Cardiac muscle cell (in vitro differentiated cells and primary cell): ENCODE results near the gene SNRNP48. TPM values are rescaled to one million over a fixed set of nuclear protein-coding genes. Genes with fewer than 3 reads are reported as not detected.

Source experiments
- DNase-seq, 2 donors: peaks; one replicate each; pipeline versions ENCODE4 v3.0.0 to v3.0.0-alpha.2; 2010 to 2017; ENCODE audit warnings: low read depth in 1 of 2, low spot score in 1 of 2
- H3K27ac ChIP-seq: fragments of 200-600 bp; sonication (generic); 2 replicates; pipeline ENCODE4 v1.5.1; 2016
- H3K27me3 ChIP-seq: fragments of 200-600 bp; sonication (generic); 2 replicates; pipeline ENCODE4 v1.6.0; 2016; ENCODE audit warnings: control low read depth
- H3K36me3 ChIP-seq: fragments of 200-600 bp; sonication (generic); 2 replicates; pipeline ENCODE4 v1.5.1; 2016; ENCODE audit warnings: control low read depth
- H3K4me1 ChIP-seq: fragments of 200-600 bp; sonication (generic); 2 replicates; pipeline ENCODE4 v1.8.1; 2017; ENCODE audit warnings: low read depth, mild to moderate bottlenecking, mixed run types
- H3K4me3 ChIP-seq: fragments of 200-600 bp; sonication (generic); 2 replicates; pipeline ENCODE4 v1.5.1; 2016; ENCODE audit warnings: mild to moderate bottlenecking
- H3K9me3 ChIP-seq: fragments of 200-600 bp; sonication (generic); 2 replicates; pipeline ENCODE4 v1.5.1; 2017; ENCODE audit warnings: low read depth, mild to moderate bottlenecking, control low read depth
- polyA plus RNA-seq: library from polyadenylated mRNA; unstranded; fragments of >200 nt; fragmentation: Nextera tagmentation; extraction: Ambion mirVana; gene quantifications from 2 replicates; pipeline ENCODE4 v1.2.1, GENCODE V29; 2016
- total RNA-seq: library from RNA; depleted of rRNA; stranded (reverse); fragments of >200 nt; gene quantifications from 2 replicates; pipeline ENCODE4 v1.2.3, GENCODE V29; 2016
- TF ChIP-seq, protein P1 (sequence below): IDR thresholded peaks from 2 replicates; pipeline ENCODE4 v1.5.1; 2012; ENCODE audit warnings: low read depth, mild to moderate bottlenecking, low read length

The SNRNP48 gene
- total and polyA plus RNA-seq, 2 experiments from 2014 or later: 9.2 to 24.8 TPM

GRCh38 chr6:7594579-7595125 is 4.7 kb downstream of the SNRNP48 start:
- Histone ChIP-seq H3K36me3 (peaks cover 36% of the 10 kb centered on the region), H3K9me3 (no peaks in the 10 kb centered on the region), H3K4me1 (peaks cover 32% of the 10 kb centered on the region), H3K27ac (peak overlapping the region; percentile 91), H3K4me3 (no peak overlapping the region), H3K27me3 (no peaks in the 10 kb centered on the region)
- TF ChIP-seq, protein P1, sequence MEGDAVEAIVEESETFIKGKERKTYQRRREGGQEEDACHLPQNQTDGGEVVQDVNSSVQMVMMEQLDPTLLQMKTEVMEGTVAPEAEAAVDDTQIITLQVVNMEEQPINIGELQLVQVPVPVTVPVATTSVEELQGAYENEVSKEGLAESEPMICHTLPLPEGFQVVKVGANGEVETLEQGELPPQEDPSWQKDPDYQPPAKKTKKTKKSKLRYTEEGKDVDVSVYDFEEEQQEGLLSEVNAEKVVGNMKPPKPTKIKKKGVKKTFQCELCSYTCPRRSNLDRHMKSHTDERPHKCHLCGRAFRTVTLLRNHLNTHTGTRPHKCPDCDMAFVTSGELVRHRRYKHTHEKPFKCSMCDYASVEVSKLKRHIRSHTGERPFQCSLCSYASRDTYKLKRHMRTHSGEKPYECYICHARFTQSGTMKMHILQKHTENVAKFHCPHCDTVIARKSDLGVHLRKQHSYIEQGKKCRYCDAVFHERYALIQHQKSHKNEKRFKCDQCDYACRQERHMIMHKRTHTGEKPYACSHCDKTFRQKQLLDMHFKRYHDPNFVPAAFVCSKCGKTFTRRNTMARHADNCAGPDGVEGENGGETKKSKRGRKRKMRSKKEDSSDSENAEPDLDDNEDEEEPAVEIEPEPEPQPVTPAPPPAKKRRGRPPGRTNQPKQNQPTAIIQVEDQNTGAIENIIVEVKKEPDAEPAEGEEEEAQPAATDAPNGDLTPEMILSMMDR: no peak
- DNase-seq: peak; percentile 23 to 49

DNA sequence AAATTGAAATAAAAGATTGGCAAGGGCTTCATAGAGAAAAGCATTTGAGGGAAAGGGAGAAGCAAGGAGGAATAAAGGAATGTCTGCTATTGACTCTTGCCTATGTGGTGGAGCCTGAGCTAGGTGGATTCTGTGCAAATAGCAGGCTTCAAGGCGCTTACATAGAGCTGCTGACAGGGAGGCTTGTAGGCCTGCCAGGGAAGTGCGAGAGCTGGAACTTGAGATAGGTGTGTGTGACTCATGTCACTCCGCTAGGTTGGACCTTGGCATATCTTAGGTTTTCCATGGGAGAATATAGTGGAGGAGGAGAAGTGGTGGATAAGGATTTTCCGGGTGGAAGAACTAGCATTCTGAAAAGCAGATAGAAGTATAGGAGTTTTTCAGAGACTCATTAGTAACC is 14.0 kb downstream of the SNRNP48 start:
- Histone ChIP-seq H3K27me3 (no peaks in the 10 kb centered on the region), H3K4me1 (peaks cover 21% of the 10 kb centered on the region), H3K27ac (peak overlapping the region; percentile 81), H3K36me3 (peaks cover 90% of the 10 kb centered on the region), H3K4me3 (no peak overlapping the region), H3K9me3 (no peaks in the 10 kb centered on the region)
- DNase-seq: peak in 1 of 2 donors; percentile 80
- TF ChIP-seq, protein P1: no peak

- TF ChIP-seq, protein P1: no peak
- no peak overlapping the region for H3K4me3 ChIP-seq
- no peaks in the 10 kb centered on the region for H3K27me3 ChIP-seq
- H3K9me3 ChIP-seq: no peaks in the 10 kb centered on the region
- peaks cover 90% of the 10 kb centered on the region for H3K36me3 ChIP-seq
- H3K4me1 ChIP-seq: peaks cover 21% of the 10 kb centered on the region
- no peak for DNase-seq
- H3K27ac ChIP-seq: peak overlapping the region; percentile 81
Measured at GRCh38 chr6:7604506-7604905, 14.5 kb downstream of the SNRNP48 start.

GRCh38 chr6:7615611-7616383 is 25.8 kb downstream of the SNRNP48 start:
- no peaks in the 10 kb centered on the region for H3K9me3 ChIP-seq
- TF ChIP-seq, protein P1: peak; percentile 74
- no peaks in the 10 kb centered on the region for H3K27me3 ChIP-seq
- H3K4me3 ChIP-seq: no peak overlapping the region
- H3K4me1 ChIP-seq: no peaks in the 10 kb centered on the region
- H3K27ac ChIP-seq: peak overlapping the region; percentile 22
- peak; percentile 64 to 77 for DNase-seq
- H3K36me3 ChIP-seq: peaks cover 11% of the 10 kb centered on the region

DNA sequence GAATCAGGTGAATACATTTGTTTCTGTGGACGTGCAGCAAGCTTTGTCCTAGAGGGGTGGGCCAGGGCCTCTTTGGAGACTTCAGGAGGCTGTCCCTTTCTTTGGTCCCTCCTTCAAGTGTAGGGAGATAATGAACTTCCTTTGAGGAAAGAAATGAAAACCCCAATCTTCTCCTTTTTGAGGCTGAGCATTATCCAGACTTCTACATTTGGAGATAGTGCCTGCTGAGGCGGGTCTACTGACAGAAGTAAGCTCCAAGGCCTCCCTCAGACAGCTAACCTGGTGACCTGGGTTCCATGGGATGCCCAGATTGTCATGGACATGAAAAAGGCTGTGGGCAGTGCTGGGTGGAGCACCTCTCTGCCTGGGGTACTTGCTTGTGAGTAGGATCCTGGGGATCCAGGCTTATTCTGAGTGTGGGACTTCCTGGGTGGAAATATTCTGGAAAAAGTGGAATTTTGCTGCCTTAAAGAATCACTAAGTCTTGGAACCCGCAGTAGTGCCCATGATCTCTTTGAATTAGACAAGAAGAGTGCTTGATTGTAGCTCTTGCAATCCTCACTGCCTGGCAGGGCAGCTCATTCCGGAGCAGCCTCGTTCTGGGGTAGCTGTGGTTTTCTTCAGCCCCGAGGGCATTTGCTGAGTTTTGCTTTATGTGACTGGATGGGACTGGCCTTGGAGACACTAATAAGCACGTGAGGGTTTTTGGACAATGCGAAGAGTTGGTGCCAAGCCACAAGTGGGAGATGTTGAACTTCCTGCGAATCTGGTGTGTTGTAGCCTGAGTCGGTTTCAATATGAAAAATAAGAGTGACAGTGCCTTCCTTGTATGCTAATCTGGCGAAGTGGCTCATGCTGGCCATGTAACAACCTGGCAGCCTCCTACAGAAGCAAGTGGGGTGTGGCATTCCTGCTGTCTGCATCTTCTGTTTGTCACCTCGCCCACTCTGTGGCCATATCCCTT is 28.1 kb downstream of the SNRNP48 start:
- Histone ChIP-seq H3K4me1 (no peaks in the 10 kb centered on the region), H3K27ac (no peak overlapping the region), H3K9me3 (no peaks in the 10 kb centered on the region), H3K4me3 (no peak overlapping the region), H3K36me3 (peaks cover 5% of the 10 kb centered on the region), H3K27me3 (no peaks in the 10 kb centered on the region)
- TF ChIP-seq, protein P1: no peak
- peak in 1 of 2 donors; percentile 94 for DNase-seq
